AML-193 (cell line): ENCODE results near the gene EPB41L3.
A peak's percentile ranks its signal among the peaks of the same experiment; 100 is the strongest.
"Not testable (repeated sequence)": the region's sequence is repeated elsewhere in the genome, so short reads cannot be mapped to it uniquely, and the experiment has no call there.

Experiments used
- DNase-seq, 2 experiments: peaks; one replicate each; lab custom pipeline; 2025; lab: John Stamatoyannopoulos, UW

EPB41L3 gene

DNA sequence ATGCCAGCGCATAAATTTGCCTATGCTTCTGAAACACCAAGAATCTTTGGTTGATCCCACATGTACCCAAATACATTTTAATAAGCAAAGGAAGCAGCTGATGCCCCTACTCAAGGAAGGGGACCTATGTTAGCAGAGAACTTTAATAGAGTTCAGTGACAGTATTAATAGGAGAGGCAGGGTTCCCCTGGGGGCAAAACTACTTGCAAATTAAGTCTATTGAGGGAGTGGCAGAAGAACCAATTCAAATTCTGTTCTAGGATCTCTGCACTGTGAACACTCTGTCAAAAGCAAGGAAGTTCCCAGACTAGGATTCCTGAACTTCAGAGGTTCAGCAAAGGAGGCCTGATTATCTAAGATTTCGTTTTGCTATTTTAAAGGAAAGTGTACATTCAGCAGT, 47.5 kb downstream of the EPB41L3 start:
- no peak for DNase-seq

DNA sequence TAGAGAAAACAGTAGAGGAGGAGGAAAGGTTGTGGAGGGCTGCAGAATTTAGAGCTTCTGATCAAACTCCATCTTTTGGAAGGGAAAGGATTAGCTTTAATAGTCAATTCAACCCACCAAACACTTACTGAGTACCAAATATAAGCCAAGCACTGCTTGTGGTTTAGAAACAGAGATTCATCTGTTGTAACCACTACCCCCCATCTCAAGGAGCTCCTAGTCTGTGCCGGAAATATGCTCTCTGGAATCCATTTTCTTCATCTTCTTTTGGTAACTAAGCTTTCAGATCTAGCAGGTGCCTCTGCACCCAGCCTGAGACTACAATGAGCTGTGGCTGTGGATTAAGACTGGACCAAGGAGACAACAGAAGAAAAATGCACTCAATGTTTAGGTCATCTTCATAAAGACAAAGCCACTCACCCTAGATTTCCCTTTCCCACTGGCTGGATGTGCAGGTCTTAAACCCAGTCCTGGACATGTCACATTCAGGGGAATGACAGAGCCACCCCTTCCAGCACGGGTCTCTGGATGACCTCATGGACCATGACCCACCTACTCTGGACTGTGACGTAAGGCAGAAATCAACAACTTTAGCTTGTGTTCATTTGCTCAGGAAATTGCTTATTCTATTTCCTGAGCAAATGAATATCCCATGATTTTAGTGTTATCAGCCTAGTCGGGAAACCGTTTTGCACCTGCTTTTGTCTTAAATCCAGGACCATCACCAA, 52.9 kb downstream of the EPB41L3 start:
- DNase-seq, result no peak

DNA sequence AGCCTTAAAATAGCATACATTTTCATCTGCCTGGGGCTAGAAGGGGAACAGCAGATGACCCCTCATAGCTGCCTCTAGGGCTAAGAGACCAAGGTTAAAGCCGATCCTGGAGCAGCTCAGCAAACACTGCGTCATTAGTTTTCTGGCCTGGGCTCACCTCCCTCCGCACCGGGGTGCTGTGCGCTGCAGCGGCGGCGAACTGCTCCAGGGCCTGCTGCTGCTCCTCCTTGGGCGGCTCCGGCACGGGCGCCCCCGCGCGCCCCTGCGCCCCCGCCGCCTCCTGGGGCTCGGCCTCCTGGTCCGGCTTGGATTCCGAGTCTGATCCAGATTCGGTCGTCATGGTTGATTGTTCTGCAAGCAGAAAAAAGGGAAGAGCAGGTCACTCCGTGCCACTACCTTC, 55.0 kb downstream of the EPB41L3 start:
- DNase-seq, result no peak

DNA sequence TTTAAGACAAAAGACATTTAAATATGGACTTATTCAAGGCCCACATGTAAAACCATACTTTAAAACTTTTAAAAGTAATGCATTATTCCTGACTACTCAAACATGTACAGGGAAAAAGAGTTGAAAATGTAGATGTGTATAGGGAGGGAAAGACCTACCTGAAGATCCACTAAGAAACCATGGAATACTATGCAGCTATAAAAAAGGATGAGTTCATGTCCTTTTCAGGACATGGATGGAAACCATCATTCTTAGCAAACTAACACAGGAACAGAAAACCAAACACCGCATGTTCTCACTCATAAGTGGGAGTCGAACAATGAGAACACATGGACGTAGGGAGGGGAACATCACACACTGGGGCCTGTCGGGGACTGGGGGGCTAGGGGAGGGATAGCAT, 55.8 kb downstream of the EPB41L3 start:
- not testable (repeated sequence) for DNase-seq

DNA sequence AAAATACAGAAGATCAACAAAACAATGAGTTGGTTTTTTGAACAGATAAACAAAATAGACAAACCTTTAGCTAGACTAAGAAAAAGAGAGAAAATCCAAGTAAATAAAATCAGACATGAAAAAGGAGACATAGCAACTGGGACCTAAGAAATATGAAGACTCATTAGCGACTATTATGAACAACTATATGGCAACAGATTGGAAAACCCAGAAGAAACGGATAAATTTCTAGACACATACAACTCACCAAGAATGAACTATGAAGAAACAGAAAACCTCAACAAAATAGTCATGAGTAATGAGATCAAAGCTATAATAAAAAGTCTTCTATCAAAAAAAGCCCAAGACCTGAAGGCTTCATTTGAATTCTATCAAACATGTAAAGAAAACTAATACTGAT, 59.3 kb downstream of the EPB41L3 start:
- DNase-seq, result no peak

DNA sequence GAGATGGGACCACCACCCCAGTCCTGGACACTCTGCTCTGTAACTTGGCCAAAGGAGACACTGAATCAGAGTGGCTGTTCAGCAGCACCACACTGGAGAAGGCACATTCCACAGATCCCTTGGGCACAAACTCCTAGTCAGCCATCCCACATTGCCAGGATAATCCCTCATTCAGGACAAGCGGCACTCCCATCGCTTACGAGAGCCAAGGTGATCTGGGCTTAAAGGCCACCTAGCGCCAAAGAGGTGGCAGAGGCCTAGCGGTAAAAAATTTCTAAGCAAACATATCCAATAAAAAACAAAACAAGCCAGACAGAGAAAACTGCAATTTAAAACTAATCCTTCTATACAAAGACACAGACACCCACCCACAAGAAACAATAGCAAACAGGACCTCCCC, 62.2 kb downstream of the EPB41L3 start:
- DNase-seq, result no peak

DNA sequence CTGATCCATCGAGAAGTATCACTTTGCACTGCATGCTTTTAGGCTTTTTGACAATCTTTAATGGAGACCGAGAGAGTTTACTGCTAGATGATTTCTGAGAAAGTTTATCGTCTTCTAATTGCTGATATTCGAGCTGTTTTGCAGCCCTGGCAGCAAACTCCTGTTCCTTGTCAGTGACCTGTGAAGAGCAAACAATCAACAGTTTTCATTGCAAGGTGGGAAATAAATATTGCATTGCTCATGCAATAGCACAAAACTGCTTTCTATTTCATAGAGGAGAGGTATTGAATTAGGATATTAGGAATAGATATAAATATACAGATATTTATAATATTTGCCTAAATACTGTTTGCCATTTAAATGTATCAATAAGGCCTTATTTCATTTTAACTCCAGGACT, 65.5 kb downstream of the EPB41L3 start:
- DNase-seq, result no peak

DNA sequence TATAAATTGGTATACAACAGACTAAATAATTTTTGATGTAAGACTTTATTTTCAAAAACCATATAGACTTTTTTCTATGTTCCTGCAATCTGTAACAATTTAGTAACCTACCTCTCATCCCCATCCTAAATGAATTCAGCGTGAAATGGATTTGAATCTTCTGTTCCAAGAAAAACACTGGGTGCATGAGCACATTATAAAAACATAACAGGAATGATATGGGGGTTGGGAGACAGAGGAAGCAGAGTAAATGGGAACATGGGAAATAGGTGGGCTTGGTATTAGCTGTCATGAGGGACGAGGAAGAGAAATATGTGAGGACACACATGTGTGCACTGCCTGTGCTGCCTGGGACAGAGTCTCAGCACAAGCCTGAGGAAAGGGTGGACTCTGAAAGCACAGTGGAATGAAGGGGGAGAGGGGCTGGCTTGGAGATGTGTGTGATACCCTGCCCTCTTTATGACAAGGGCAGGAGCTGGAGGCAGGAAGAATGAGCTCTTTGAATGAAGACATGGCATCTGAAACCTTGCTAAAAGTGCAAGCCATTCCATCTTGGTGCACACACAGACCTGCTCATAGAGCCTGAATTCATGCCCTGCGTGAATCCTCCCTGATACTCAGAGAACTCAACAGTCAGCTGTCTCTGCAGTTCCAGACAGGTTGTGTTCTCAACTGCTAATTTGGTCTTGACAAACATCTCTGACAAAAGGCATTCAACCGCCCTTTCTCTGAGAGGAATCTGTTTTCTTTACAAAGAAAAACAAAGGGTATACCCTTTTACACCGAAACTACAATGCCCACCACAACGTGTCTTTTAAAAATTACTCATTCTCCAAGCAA, 66.6 kb downstream of the EPB41L3 start:
- DNase-seq, result no peak

DNA sequence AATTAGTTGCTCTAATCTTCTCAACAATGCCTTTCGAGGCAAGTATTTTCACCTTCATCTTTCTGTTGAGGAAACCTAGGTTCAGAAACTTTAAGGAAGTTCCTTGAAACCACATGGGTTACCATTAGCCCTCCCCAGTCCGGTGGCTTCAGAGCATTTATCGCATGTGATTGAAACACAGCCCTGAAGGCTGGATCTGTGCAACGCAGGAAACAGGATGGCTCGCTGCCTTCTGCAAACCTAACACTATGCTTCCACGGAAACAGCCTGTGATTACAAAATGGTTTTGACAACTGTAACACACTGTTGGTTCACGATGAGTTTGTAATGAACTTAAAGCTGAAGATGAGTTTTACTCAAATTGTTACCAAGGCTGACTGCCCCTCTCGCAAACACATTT, 68.5 kb downstream of the EPB41L3 start:
- DNase-seq, result peak; percentile 89 to 93

DNA sequence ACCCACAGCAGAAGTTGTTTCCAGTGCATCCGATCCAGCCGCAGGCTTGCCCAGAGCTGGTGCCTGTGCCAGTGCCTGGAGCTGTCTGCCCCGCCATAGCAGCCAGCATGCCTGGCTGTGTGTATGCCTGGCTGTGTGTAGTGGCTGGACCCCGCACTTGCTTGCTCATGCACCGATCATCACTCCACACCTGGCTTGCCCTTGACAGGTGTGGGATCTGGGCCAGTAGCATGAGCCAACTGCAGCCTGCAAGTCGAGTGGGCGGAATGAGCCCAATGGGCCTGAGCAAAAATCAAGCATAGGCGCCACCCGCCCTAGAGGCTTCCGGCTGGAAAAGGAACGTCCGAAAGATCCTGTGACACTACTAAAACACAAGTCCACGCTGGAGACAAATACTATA, 74.5 kb downstream of the EPB41L3 start:
- no peak for DNase-seq

DNA sequence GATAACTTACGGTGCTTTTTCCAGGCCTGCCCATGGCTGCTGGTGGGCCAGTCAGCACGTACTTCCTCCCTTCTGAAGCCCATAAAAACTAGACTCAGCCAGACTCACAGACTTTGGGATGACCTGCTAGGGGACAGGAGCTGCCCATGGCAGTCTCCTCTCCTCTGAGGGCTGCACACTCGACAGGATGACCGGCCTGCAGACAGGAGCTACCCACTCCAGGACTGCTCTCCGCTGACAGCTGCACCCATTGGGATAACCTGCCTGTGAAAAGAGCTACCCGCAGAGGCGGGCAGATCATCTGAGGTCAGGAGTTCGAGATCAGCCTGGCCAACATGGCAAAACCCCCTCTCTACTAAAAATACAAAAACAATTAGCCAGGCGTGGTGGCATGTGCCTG, 75.4 kb downstream of the EPB41L3 start:
- DNase-seq, result no peak

DNA sequence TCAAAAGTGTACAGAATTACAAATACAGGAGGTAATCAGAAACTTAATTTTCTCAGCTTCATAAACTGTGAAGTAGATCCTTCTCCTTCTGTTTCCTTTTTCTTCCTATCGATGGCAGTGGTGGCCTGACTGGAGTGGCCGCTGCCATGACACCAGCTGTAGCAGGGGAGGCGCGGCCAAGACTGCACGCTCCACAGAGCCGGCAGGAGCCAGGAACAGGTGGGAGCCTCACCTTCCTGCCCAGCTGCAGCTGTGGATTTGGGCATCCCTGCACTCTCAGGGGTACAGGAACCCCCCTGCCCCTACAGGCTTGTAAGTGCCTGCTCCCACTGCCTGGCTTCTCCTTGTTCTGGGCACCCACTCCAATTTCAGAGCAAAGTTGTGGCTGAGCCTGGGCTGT, 76.1 kb downstream of the EPB41L3 start:
- no peak for DNase-seq

DNA sequence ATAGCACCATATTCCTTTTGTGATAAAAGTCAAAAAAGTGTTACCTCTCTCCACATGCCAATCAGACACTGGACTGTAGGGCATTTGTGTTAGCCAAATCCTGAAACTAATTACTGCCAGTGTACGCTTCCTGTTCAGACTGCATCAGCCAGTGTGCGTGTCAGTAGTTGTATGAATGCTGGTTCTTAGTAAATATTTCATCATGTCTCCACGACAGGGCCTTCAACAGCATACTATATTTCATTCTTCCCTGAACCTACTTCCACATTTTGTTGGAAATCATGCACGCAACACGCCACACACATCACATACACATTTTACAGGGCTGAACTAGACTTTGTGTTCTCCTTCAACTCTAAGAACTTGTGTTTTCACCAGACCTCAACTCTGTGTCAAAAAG, 77.5 kb downstream of the EPB41L3 start:
- DNase-seq, result peak; percentile 74 to 78

DNA sequence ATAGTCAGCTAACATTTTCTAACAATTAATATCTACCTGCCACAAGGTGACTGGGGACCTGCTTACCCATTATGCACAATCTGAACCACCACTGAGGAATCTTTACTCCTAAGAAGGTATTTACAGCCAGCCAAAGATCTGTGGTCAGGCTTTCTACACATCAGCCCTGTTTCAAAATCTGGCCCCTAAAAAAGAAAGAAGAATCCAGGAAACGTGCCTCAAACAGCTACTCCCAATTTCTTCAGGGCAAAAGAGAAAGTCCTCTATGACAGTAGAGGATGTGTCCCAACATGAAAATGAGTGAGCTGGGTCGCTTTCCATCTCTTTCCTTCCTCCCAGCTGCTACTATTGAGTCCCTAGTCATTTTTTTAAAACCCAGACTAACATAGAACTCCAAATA, 79.5 kb downstream of the EPB41L3 start:
- peak; percentile 7 to 9 for DNase-seq

DNA sequence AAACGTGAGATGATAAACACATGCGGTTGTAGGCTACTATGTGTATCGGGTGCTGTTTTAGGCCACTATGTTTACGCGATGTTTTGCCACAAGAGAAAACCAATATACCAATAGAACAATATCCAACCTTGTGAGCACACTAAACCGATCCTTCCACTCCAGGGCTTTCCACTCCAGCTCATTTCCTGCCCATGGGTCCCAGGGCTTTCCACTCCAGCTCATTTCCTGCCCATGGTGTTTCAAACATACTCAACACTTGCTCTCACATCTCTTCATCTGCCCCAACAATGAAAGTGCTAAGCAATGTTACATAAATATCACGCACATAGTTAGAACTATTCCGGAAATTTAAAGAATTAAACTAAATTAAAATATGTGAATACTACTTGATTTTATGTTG, 80.0 kb downstream of the EPB41L3 start:
- DNase-seq, result no peak

DNA sequence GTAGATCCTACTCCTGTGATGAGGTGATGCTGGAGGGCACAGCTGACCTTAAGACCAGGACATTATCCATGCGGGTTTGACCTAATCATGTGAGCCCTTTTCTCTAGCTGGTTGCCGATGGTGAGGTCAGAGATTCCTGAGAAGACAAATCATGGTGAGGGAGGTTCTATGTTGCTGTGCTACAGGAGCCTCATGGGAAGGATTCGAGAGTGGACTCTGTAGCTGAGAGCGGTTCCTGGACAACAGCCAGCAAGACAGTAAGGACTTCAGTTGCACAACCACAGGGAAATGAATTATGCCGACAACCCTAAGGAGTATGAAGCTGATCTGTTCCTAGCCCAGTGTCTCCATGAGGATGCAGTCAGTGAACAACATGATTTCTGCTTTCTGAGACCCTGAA, 80.4 kb downstream of the EPB41L3 start:
- DNase-seq, result peak in 1 of 2 experiments; percentile 49

DNA sequence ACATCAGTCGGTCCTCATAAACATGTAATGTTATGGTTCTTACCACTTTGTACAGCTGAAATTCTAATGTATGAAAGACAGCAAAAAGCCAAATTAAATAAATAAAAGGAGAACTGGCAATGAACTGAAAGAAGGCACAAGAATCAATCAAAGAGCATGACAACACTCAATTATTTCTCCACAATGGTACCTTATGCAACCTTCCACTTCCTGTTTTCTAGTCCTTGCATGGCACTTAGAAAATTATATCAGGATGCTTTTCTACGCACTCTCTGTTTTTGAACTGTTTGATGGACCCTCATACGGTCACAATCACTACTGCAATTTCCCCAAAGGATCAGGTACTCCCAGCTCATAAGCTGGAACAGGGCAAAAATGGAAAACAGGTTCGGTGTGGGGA, 81.6 kb downstream of the EPB41L3 start:
- peak; percentile 29 to 59 for DNase-seq

DNA sequence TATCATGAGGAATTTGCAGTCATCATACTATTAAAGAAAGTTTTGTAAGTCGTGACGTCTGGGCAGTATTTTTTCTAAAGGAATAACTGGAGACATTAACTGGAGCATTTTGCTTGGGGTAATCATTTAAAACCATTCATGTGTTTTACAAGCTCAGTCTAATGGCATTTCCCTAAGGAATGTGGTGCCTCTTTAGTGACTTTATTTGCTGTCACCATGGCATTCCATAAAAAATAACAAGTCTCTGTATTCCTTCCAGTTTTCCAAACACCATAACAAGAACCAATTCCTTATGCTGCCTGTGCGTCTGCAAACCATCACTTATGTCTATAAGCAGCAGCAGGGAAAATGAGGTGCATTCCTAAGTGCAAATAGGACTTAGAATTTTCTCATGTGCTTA, 82.8 kb downstream of the EPB41L3 start:
- DNase-seq, result no peak

DNA sequence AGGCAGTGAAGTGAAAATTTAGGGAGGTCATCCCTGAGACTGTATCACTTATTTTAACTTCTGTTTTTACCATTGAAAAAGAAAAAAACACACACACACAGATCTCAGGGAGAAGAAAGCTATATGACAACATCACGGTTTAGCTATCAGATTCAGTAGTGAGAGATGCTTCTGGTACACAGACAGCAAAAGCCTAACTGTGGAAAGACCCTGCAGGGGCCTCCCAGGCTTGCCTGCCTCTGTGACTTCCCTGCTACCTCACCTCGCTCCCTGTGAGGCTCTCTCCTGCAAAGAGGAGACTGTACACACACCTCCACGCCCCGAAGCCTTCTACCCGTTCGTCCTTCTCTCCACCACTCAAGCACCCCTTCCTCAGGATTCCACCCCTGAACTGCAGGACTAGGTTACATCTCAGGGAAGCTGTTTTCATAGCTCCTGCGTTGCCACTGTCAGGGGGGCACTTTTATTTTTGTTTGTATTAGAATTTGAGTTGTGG, 86.3 kb downstream of the EPB41L3 start:
- no peak for DNase-seq

DNA sequence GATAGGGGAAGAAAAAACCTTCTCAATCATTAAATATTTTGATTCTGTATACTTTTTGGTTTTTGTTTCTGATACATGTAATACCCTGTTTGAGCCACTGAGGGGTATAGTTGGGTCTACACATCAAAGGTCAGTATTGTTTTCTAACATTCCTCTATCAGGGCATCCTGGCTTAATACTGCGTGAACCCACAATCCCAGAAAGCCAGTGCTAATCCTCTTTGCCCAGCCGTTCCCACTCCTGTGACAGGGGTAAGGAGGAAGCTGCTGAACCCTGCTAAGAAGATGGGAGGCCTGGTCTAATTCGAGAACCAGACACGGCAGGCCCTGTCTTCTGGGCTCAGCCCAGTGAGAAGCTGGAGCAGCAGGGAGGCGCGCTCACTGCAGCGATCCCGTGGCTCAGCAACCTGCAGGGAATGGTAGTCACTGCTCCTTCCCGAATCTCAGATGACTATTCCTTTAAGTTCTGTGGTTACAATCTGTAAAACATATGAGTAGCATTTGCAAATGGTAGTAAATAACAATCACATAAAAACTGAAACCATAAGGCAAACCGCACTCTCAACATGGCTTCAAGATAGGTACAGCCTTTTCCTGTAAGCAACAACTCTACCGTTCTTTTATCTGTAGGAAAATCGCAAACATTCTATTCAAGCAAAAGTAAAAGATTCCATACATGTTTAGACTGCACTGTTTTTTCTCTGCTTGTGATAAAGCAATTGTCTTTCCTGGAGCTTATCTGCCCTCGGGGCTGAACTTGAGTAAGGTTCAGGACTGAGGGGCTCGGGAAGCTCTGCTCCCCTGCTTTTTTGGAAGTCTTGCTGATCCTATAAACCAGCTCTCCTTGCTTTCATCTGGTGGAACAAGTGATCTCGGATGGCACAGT, 87.0 kb downstream of the EPB41L3 start:
- DNase-seq, result peak; percentile 20

DNA sequence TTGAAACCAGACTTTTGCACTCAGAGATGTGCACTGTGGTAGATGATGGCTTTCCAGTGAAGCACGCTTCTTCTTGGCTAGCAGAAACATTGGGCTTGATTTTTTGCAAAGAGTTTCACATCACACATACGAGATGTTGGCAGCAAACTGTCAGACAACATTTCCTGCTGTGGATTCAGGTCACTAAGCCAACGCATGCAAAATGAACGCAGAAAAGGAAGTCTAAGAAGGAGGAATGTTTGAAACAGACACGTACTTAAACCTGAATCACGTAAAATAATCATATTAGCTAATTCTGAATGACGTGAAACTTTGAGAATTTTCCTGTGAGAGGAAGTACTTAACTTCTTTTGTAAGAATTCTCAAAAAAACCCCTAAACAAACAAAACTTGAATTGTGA, 88.1 kb downstream of the EPB41L3 start:
- DNase-seq, result no peak

DNA sequence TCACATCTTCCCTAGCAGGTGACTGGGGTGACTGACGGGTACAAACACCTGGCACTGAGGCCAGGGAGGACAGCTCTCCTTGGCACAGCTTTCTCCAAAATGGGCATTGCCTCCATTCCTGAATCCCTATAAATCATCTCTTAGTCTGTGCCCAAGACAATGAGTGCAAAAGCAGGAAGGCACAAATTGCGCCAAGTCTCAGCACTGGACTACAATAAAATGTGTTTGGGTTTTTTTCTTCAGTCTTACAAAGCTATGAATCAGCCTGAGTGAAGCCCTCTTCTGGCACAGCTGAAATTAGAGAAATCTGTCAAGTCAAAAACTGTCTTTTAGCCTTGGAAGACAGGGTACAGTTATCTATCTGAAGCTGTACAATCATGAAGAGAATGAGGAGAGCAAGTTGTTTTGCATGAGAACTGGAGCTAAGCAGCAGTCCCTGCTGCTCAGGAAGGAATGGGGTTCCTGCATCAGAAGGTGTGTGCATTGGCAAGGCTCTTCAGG, 90.8 kb downstream of the EPB41L3 start:
- DNase-seq, result no peak
